ENCODE data around the gene C1QB.

Gene C1QB

GRCh38 chr1:22636353-22636752 lies 16.7 kb upstream of the C1QB start, which contains the start of gene C1QA:
TSS of gene C1QA (plus strand) at chr1:22636628. CDS start at chr1:22637617, 989 bp downstream.
- no peak for DNase-seq

- DNase-seq: no peak
Observed at GRCh38 chr1:22636927-22637326, 16.1 kb upstream of the C1QB start.

- DNase-seq: no peak
Observed at GRCh38 chr1:22637907-22638445, 15.1 kb upstream of the C1QB start.

- no peak for DNase-seq
Observed at GRCh38 chr1:22638476-22639234, 14.4 kb upstream of the C1QB start.

GRCh38 chr1:22639286-22639685 lies 13.8 kb upstream of the C1QB start:
- no peak for DNase-seq

GRCh38 chr1:22641247-22641646 lies 11.8 kb upstream of the C1QB start:
- no peak for DNase-seq

- no peak for DNase-seq
Observed at GRCh38 chr1:22641906-22642636, 11.0 kb upstream of the C1QB start.

- DNase-seq: no peak
Observed at GRCh38 chr1:22643381-22643780, 9.7 kb upstream of the C1QB start, which contains the start of gene C1QC. TSS of gene C1QC (plus strand) at chr1:22643633. CDS start at chr1:22644024, 391 bp downstream.

GRCh38 chr1:22643928-22644327 lies 9.1 kb upstream of the C1QB start:
- DNase-seq: no peak

- DNase-seq: no peak
Observed at GRCh38 chr1:22645931-22646330, 7.1 kb upstream of the C1QB start.

- no peak for DNase-seq
Observed at GRCh38 chr1:22646384-22646783, 6.7 kb upstream of the C1QB start.

GRCh38 chr1:22650089-22650693 lies 2.8 kb upstream of the C1QB start:
- DNase-seq: no peak

- no peak for DNase-seq
Observed at GRCh38 chr1:22651941-22652856, 837 bp upstream of the C1QB start.

- no peak for DNase-seq
Observed at GRCh38 chr1:22654692-22655091, 1.7 kb downstream of the C1QB start.

- DNase-seq: no peak
Observed at GRCh38 chr1:22658385-22659163, 5.5 kb downstream of the C1QB start.

- DNase-seq: no peak
Observed at GRCh38 chr1:22660716-22661241, 7.7 kb downstream of the C1QB start.

GRCh38 chr1:22661880-22662279 lies 8.8 kb downstream of the C1QB start:
- no peak for DNase-seq

- no peak for DNase-seq
Observed at GRCh38 chr1:22662318-22662717, 9.3 kb downstream of the C1QB start.

GRCh38 chr1:22662986-22663408 lies 10.0 kb downstream of the C1QB start:
- DNase-seq: no peak

- DNase-seq: no peak
Observed at GRCh38 chr1:22665752-22666151, 12.7 kb downstream of the C1QB start.

GRCh38 chr1:22666412-22666811 lies 13.4 kb downstream of the C1QB start:
- DNase-seq: no peak

Measured in NCI-H1417 treated with DMSO at 0.1 percent for 48 hours (cell line).